GM18502 (cell line): ENCODE measurements around the gene PARP16.

Experiments
- ATAC-seq: cut with Tn5 transposase; IDR thresholded peaks from one replicate; pipeline ENCODE4 v1.9.1; 2021; ENCODE audit warnings: mild to moderate bottlenecking; ENCODE audit not compliant: unreplicated experiment, poor library complexity

The PARP16 gene, protein sequence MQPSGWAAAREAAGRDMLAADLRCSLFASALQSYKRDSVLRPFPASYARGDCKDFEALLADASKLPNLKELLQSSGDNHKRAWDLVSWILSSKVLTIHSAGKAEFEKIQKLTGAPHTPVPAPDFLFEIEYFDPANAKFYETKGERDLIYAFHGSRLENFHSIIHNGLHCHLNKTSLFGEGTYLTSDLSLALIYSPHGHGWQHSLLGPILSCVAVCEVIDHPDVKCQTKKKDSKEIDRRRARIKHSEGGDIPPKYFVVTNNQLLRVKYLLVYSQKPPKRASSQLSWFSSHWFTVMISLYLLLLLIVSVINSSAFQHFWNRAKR

DNA sequence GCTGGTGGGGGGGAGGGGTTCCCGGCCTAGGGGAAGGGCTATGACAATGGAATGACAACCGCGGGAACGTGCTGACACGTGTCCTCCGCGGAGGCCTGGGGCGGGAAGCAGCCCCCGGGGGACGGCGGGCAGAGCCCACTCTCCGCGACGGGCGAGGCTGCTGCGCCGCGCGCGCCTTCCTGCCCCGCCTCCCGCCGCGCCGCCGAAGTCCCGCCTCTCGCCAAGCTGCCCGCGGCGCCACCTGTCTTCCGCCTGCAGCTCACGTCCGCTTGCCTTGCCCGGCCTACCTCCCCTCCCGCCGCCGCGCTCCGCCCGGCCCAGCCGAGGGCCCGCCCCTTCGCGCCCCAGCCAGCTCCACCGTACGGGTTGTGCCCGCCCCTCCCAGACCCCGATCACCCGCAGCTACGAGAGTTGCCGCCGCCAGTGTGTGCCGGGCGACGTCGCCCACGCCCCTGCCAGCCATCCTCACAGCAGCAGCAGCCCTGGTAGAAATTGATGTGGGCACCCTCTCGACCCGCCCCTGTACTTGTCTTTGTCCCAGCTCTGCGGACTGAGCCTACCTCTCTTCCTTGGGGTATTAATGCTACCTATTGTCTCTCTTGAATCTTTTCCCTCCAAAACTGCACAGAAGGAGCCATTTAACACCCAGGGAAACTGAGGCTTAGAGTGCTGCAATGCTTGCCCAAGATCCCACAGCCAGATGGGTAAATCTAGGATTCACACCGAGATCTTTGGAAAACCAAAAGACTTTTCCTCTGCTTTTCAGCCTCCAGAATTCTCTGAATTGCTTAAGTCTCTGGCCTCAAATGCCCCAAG lies at the start of gene PARP16:
TSS of gene PARP16 (minus strand) at position 180 of the 816 bp plus-strand sequence. CDS start 457 bp downstream, outside the sequence.
- ATAC-seq: peak; percentile 95

DNA sequence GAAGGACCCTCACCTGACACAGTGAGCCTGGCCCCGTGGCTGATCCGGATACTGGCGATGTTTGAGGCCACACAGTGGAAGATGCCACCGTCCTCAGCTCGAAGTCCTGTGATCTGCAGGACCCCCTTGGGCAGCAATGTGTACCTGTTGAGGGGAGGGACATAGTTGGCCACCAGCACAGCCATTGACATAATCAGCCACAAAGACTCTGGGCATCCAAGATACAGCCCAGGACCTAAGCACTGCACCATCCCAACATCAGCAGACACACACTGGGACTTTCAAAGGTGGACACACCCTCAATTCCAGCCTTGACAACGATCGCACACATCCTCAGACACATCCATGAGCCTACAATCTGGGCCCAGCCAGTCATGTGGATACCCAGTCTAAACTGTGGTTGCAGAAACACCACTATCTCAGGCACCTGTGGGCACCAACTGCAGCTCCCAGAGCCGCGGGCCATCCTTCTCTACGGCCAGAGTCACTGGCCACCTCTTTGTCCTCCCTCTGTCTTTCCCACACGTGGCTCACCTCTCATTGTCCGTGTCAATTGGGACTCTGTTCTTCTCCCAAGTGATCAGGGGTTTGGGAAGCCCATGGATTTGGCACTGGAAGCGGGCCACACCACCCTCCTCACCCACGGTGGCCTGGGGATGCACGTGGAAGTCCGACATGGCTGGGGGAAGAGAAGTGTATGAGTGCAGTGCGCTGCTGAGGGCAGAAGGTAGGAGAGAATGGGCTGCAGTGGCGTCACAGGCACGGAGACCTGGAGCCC lies 48.8 kb upstream of the PARP16 start:
- no peak for ATAC-seq

DNA sequence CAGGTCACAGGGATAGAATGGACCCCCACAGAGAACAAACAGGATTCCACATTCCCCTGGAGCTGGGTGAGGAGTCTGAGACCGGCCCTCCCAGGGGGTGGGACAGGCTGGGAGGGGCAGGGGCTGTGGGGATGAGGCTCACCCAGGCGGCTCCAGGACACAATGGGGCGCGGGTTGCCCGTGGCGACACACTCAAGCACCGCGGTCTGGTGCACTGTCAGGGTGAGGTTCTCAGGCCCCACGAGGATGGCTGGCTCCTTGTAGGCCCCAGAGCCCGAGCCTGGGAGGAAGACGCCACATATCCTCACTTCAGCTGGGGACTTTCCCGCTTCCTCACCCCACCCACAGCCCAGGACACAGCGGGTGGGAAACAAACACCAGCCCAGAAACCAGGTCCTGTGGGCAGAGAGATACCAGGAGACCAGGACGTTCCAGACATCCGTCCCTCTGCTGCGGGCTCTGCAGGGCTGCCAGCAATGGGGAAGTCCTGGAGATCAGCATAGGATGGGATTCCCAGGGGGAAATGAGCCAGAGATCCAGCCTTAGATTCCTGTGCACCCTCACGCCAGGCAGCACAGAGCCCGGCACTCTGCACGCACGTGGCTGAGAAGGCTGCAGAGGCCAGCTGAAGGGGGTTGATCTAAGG lies 48.0 kb upstream of the PARP16 start:
- no peak for ATAC-seq

DNA sequence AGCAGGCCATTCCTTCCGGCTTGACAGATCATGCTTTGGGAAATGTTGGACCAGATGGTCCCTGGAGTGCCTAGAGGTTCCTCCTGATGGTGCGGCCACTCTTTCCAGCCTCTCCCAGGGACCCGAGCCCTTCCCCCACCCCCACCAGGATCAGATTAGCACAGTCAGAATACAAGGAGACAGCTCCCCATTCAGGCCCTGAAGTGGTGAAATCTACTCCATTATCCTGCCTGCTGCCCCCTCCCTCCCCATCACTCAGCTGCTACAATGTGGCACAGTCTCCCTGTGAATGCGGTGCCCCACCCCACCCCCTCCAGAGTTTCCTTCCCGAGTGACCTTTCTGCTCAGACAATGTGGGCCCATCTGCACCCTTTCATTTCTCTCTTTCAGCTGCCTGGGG lies 47.2 kb upstream of the PARP16 start:
- no peak for ATAC-seq

DNA sequence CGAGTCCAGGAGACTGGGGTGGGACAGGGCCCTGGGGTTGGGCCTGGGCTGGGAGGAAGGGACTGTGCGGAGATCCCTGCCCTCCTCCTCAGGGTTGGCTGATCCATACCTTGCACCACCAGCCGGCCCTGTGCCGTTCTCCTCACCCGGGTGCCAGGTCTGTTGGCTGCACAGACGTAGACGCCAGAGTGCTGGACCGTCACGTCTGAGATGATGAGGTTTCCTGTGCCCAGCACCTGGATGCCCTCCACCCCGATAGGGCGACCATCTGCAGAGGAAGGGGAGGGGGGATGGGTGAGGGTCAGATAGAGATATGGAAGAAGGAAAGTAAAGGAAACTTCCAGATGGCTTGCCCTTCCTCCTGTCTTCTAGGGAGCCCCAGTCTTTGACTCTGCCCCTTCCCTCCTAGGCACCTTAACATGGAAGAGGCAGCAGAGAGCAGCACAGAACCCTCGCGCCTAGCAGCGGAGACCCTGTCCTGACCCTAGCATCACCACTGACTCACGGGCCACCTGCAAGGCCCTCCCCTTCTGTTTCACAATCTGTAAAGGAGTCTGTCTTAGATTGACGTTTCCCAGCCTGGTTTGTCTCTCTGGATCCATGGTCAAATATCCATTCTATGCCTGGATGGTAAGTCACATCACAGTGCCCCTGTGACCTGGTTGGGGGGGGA lies 46.6 kb upstream of the PARP16 start:
- no peak for ATAC-seq

DNA sequence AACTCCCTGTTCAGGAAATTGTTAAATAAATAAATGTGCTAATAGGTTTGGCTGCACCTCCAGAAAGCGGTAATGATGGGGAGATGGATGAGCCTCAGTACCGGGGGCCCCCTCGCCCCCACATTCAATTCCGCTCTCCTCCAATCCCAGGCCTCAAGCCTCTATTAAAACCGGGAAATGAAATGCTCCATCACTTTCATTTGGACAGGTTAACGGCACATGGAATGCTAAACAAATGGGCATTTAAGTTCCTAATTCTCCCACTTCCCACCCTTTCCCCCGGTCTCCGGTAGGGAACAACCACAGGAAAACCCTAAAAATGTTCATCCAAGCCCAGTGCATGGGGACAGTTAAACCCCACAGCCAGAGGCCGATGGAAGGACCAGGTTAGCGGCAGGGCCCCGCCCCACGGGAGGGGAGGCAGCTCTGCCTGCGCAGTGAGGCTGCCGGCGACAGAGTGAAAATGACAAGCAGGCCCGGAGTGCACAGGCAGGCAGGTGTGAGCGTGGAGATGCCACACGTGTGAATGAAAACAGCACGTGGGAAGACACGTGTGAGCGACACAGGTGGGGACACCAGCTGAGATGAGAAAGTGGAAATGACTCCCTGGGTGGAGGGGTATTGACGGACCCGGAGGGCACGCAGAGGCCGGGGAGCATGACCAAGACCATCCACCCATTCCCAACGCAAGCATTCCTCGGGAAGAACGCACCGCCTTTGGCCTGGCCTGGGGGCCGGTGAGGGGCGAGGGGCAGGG lies 45.9 kb upstream of the PARP16 start:
- no peak for ATAC-seq

DNA sequence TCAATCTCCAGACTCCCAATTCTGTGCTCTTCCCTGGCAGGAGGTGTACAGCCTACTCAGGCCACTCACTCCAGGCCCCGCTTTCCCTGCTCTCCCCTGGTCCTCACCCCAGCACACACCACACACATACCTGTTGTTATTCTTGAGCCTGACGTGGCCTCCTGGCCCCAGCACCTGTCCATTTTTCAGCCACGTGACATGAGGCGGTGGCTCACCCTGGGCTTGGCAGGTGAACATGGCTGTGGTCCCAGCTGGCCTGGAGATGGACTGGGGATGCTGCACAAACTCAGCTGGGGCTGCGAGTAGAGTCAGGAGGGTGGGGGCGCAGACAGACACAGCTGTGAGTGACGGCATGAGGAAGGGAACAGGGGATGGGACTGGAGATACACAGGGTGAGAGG lies 45.1 kb upstream of the PARP16 start:
- ATAC-seq: no peak

DNA sequence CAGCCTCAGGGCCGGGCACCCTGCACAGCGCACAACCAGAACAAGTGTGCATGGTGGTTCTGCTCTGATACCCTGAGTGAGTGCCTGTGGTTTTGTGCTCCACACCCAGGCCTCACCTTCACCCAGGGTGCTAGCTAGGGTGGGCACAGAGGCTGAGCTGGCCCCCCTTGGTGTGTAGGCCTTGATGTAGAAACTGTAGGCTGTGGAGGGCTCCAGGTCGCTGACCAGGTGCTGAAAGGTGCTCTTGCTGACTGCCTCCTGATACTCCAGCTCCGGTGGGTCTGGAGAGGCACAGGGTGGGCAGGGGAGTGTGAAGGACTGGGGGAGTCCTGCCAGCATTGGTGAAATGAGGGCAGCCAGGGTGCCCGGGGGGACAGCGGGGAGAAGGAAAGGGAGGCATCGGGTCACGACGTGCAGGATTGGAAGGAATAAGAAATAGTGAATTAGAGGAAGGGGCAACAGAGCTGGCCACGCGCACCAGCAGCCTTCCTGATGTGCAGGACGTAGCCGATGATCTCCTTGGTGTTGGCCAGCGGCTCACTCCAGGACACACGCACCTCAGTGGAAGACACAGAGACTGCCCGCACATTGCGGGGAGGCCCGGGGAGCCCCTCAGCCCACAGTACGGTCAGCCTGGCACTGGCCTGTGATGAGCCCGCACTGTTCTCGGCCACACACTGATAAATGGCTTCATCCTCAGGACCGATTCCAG lies 44.4 kb upstream of the PARP16 start:
- ATAC-seq: no peak

DNA sequence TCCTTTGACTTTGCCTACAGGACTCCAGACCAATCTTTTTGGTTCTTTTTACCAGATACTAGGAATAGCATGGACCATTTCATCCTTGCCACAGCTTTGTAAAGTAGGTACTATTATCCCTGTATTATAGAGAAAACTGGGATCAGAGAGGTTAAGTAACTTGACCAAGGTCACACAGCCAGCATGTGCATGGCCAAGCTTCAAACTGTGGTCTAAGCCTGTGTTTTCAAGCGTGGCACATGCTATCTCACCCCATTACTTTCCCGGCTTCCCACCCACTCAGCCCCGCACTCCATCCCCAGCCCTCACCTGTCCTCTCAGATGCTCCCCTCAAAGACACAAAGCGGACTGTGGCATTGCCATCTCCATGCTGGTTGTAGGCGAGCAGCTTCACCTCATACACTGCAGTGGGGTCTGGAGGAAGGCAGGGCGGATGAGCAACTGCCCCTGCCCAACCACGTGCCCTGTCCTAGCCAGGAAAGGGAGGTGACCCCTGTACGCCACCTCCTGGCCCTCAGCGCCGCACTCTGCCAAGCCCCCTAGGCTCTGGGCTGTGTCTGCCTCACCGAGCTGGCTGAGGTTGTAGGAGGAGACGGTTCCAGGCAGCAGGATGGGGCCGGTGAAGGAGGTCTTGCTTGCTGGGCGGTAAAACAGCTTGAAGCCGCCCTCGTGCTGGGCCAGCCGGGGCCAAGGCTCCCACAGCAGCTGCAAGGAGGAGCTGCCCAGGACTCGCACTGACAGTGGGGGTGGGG lies 43.5 kb upstream of the PARP16 start:
- ATAC-seq: no peak

DNA sequence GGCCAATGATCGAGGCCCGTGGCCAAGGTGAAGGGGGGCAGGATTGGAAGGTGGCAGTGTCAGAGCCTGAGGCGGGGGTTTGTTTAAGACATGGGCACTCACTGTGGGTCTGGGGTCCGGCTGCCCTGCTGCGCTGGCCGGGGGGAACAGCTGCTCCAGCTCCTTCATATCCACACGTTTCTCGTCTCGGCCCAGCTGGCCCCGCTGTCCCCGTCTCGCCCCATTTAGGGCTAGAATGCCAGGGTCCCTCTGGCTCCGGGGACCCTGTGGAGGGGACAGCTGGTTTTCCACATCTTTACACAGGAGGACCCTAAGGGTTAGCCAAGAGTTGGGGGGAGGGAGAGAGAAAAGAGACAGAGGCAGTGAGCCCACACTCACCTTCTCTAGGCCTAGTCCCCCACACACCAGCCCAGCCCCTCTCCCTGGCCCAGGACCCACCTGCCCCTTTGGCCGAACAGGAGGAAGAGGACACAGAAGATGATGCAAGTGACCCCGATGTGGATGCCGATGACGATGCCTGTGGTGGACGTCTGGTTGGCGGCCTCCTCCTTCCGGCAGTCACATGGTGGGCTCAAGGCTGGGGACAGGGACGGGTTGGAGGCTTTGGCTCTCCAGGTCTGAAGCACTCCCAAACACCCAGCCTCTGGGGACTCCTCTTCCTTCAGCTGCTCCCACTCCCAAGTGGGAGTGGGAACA lies 42.8 kb upstream of the PARP16 start:
- ATAC-seq: no peak

DNA sequence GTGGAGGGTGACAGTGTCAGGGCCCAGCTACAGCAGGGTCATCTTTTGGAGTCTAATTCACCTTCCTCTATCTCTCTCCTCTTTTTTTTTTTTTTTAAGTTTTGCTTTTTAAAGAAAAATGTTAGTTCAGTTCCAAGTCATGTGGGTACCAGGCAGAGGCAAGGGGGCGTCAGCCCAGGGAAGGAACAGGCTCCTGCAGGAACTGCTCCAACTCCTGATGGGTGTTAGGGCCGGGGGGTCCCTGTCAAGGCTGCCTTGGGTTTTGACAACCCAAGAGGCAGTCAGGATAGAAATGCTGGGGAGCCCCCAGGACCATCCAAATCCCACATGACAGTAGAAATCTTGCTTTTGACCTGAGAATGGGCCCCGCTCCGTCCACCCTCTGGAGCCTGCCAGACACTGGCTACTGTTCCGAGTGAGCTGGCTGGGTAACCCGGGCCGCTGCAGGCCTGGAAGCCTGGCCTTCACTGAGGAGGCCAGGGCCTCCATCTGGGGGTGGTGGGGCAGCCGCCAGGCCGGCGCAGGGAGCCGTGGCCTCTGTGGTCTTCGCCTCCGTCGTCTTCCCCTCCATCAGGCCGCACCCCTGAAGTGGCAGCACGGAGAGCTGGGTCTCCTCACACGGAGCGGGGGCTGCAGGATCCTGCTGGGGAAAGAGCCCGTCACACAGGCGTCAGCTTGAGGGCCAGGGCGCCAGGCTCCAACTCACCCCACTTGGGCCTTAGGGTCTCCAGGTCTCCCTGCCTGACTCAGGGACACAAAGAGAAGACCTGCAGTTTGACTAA lies 42.0 kb upstream of the PARP16 start:
- no peak for ATAC-seq

DNA sequence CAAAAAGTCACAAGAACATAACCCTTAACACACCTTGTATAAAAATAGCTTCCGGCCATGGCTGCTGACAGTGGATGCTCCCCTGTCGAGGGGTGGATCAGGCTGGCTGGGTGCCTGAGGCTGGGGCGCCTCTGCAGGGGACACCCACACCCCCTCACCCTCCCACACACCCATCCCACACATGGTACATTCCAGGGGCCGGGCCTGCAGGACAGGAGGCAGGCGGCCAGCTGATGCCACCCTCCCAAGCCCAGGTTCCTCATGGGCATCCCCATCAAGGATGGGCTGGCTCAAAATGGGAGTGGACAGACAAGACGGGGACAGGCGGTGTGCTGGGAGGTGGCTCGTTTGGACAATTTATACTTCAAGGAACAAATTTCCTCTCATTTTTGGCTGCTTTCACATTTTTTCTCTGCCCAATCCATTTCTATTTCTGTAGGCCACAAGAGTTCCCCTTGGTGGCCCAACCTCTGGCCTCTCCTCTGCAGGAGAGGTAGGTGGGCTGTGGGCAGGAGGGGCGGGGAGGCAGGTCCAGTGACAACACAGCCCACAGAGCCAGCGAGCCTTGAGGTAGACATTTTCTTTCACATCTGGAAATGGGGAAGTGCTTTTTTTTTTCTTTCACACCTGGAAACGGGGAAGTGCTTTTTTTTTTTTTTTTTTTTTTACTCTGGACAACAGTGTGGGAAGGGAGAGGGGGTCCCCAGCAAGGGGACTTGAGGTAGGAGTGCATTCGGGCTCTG lies 41.1 kb upstream of the PARP16 start:
- ATAC-seq: no peak

DNA sequence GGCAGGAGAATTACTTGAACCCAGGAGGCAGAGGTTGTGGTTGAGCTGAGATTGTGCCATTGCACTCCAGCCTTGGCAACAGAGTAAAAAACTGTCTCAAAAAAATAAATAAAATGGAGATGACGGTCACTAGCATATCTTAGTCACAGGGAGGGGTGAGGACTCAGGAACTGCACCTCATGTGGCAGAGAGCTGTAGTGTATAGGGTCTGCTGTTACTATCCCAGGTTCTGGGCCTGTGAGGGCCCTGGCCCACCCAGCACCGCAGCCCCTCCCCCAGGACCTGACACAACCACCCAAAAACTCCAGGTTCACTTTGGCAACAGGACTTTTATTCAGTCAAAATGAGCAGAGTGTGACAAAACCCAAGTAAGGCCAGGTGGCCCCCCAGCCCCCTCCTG lies 40.1 kb upstream of the PARP16 start:
- ATAC-seq: no peak

DNA sequence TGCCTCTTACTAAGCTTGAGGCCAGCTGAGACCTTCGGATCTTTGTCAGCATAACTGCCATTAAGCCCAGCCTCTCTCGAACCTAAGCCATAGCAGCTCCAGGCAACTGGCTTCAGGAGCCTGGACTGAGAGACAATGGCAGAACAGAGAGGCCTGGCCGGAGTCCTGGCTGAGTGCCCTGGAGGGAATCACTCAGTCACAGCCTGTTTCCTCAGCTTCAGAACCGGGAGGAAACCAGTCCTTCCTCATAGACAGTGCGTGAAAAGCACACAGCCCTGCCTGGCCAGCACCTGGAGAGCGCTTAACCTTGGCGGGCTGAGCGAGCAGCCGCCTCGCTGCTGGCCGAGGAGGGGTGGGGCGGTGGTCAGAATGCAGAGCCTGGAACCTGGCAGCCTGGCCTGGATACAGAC lies 39.4 kb upstream of the PARP16 start:
- no peak for ATAC-seq

DNA sequence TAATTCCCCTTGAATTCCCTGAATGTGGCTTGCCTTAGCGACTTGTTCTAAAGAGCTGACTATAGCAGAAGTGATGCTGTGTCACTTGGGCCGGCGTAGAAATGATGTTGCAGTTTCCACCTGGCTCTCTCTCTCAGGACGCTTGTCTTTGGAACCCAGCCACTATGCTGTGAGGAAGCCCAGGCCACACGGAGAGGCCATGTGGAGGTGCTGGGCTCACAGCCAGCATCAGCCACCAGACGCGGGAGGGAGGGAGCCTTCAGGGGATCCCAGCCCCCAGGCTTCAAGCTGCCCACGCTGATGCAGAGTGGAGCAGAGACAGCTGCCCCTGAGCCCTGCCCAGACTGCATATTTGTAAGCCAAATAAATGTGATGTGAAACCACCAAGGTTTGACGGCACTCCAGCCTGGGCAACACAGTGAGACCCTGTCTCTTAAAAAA lies 36.4 kb upstream of the PARP16 start:
- ATAC-seq: no peak

DNA sequence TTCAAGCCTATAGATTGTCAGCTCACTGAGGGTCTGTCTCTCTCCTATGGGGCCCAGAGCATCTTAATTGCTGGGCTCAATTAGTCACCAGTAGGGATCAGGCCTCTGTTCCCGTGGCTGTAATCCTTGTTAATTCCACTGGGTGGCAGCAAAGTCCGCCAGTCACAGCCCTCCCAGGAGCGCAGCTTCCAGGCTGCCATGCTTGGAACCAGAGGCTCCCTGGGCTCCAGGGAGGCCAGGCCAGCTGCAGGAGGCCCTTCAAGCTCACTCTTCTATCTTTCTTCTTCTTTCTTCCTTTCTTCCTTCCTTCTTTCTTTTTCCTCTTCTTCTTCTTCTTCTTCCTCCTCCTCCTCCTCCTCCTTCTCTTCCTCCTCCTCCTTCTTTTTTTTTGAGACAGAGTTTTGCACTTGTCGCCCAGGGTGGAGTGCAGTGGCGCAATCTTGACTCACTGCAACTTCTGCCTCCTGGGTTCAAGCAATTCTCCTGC lies 32.2 kb upstream of the PARP16 start:
- ATAC-seq: peak; percentile 55
